ENCODE results near the gene PACS1.

- TF ChIP-seq CTCF (IDR thresholded peaks at IDR 0.05) = no peak
- TF ChIP-seq EZH2 (IDR thresholded peaks at IDR 0.05; ENCODE audit: borderline replicate concordance, insufficient read depth, low read depth, low read length, poor library complexity, severe bottlenecking) = no peak
Observed at GRCh38 chr11:66146940-66147339, 76.9 kb downstream of the PACS1 start.
